Endothelial cell of umbilical vein (primary cell): Measurements from ENCODE around the gene C14orf180. TPM values are rescaled to one million over a fixed set of nuclear protein-coding genes. Genes with fewer than 3 reads are reported as not detected.

Experiments used
- BruUV-seq: library from RNA; stranded (reverse); fragments of 400-500 nt; replicated peaks from 2 replicates; lab custom pipeline; 2021; lab: Mats Ljungman, UMichigan
- CTCF ChIA-PET: fragments of 300-600, 350-600 bp; sonication (Branson Sonifier 250); formaldehyde crosslinking; loops from one replicate; lab custom pipeline; 2021; ENCODE audit warnings: antibody characterized with exemption, inconsistent platforms; lab: Charles Lee
- POLR2A ChIA-PET: fragments of 300-600, 350-600 bp; sonication (Branson Sonifier 250); formaldehyde crosslinking; loops from one replicate; lab custom pipeline; 2021; ENCODE audit warnings: antibody characterized with exemption, inconsistent platforms; lab: Charles Lee
- DNase-seq: peaks from one replicate; pipeline ENCODE4 v3.0.0-alpha.2; 2011; ENCODE audit warnings: low read depth, low spot score
- FAIRE-seq: peaks from 2 replicates; lab custom pipeline; 2011; peaks lifted over from hg19 to GRCh38; lab: Jason Lieb, UNC
- H2AFZ ChIP-seq: 2 replicates; pipeline ENCODE4 v1.6.0; 2012; ENCODE audit warnings: low read depth, low read length, control low read depth, inconsistent platforms
- H3K27ac ChIP-seq: 2 replicates; pipeline ENCODE4 v1.5.1; 2011; ENCODE audit warnings: low read depth, mild to moderate bottlenecking, control low read depth, low read length, moderate library complexity; ENCODE audit not compliant: insufficient read depth
- H3K27me3 ChIP-seq, 2 experiments: 2 replicates each; pipeline versions ENCODE4 v1.6.0 to v1.6.1; 2011; ENCODE audit warnings: low read length in 2 of 2, mixed read lengths in 1 of 2; ENCODE audit not compliant: control insufficient read depth in 2 of 2, insufficient read depth in 2 of 2
- H3K36me3 ChIP-seq, 2 experiments: 2 replicates in 1 of 2; 3 replicates in 1 of 2; pipeline ENCODE4 v1.5.1; 2011; ENCODE audit warnings: low read length in 2 of 2, mild to moderate bottlenecking in 1 of 2, moderate library complexity in 1 of 2; ENCODE audit not compliant: control insufficient read depth in 2 of 2, insufficient read depth in 2 of 2; ENCODE audit errors: extremely low read depth in 1 of 2
- H3K4me1 ChIP-seq: 3 replicates; pipeline ENCODE4 v1.5.1; 2011; ENCODE audit warnings: mild to moderate bottlenecking, low read length; ENCODE audit not compliant: control insufficient read depth, insufficient read depth; ENCODE audit errors: extremely low read depth
- H3K4me2 ChIP-seq: 2 replicates; pipeline ENCODE4 v1.6.1; 2011; ENCODE audit warnings: low read length, control low read depth, mixed read lengths; ENCODE audit not compliant: insufficient read depth
- H3K4me3 ChIP-seq, 3 experiments: fragments of 200-600 bp in 1 of 3; sonication (generic), shearing (Covaris generic) in 1 of 3; replicated peaks in 1 of 3; 2 replicates each; pipeline ENCODE4 v1.5.1; 2011 to 2016; ENCODE audit warnings: control low read depth in 3 of 3, low read length in 3 of 3, mild to moderate bottlenecking in 2 of 3, inconsistent platforms in 1 of 3, low read depth in 1 of 3, moderate library complexity in 1 of 3; ENCODE audit not compliant: insufficient read depth in 1 of 3
- H3K79me2 ChIP-seq: 2 replicates; pipeline ENCODE4 v1.6.0; 2012; ENCODE audit warnings: low read length, inconsistent platforms; ENCODE audit not compliant: control insufficient read depth, insufficient read depth
- H3K9ac ChIP-seq: replicated peaks from 2 replicates; pipeline ENCODE3; 2011; ENCODE audit warnings: low read length, control low read depth; ENCODE audit not compliant: insufficient read depth; ENCODE audit errors: extremely low read depth
- H3K9me1 ChIP-seq: replicated peaks from 3 replicates; pipeline ENCODE4 v1.6.0; 2011; ENCODE audit warnings: mild to moderate bottlenecking, low read length; ENCODE audit not compliant: control insufficient read depth, insufficient read depth; ENCODE audit errors: extremely low read depth
- H3K9me3 ChIP-seq: replicated peaks from 2 replicates; pipeline ENCODE4 v1.5.1; 2012; ENCODE audit warnings: low read length, inconsistent platforms; ENCODE audit not compliant: control insufficient read depth, insufficient read depth
- H4K20me1 ChIP-seq: replicated peaks from 2 replicates; pipeline ENCODE3; 2011; ENCODE audit warnings: mild to moderate bottlenecking, low read length; ENCODE audit not compliant: control insufficient read depth, insufficient read depth; ENCODE audit errors: extremely low read depth
- CTCF ChIP-seq, 2 donors: IDR thresholded peaks; 1 replicate in 1 of 2; 2 replicates in 1 of 2; pipeline ENCODE4 v1.5.1; 2011; ENCODE audit warnings: low read length in 2 of 2, mild to moderate bottlenecking in 2 of 2, moderate library complexity in 2 of 2, control low read depth in 1 of 2, inconsistent platforms in 1 of 2, low read depth in 1 of 2; ENCODE audit not compliant: insufficient read depth in 1 of 2; ENCODE audit errors: extremely low read depth in 1 of 2
- EZH2 ChIP-seq: IDR thresholded peaks from 2 replicates; pipeline ENCODE4 v1.6.1; 2012; ENCODE audit warnings: borderline replicate concordance, low read depth, mild to moderate bottlenecking, moderate library complexity, low read length, inconsistent platforms; ENCODE audit not compliant: severe bottlenecking
- FOS ChIP-seq: IDR thresholded peaks from 2 replicates; pipeline ENCODE4 v1.6.1; 2011; ENCODE audit warnings: mild to moderate bottlenecking, low read length, moderate library complexity, borderline replicate concordance; ENCODE audit not compliant: insufficient read depth
- GATA2 ChIP-seq: IDR thresholded peaks from 2 replicates; pipeline ENCODE4 v1.7.0; 2011; ENCODE audit warnings: low read depth, mild to moderate bottlenecking, moderate library complexity, mixed read lengths, low read length; ENCODE audit not compliant: insufficient read length, insufficient read depth
- JUN ChIP-seq: IDR thresholded peaks from 2 replicates; pipeline ENCODE4 v1.6.1; 2011; ENCODE audit warnings: borderline replicate concordance, low read depth; ENCODE audit not compliant: insufficient read length, insufficient read depth
- MAX ChIP-seq: IDR thresholded peaks from 2 replicates; pipeline ENCODE4 v1.6.1; 2011; ENCODE audit not compliant: insufficient read depth, insufficient read length
- MYC ChIP-seq: IDR thresholded peaks from one replicate; pipeline ENCODE4 v1.6.1; 2011; ENCODE audit warnings: mild to moderate bottlenecking, low read depth, low read length
- POLR2A ChIP-seq: IDR thresholded peaks from 2 replicates; pipeline ENCODE4 v1.6.1; 2012; ENCODE audit warnings: low read depth, mild to moderate bottlenecking, control low read depth, low read length
- POLR2AphosphoS5 ChIP-seq: IDR thresholded peaks from 2 replicates; pipeline ENCODE4 v1.6.1; 2012; ENCODE audit warnings: low read depth, mild to moderate bottlenecking, control low read depth, low read length, moderate library complexity; ENCODE audit not compliant: insufficient read depth
- dilution Hi-C: fragments of 300-500 bp; cut with MboI; formaldehyde crosslinking; loops from one replicate; pipeline ENCODE4 v1.15.0; 2019; ENCODE audit warnings: low sequenced_read_pairs; ENCODE audit not compliant: extremely low pct_ligation_motif_present
- intact Hi-C: fragments of 100-400 bp; cut with micrococcal nuclease; formaldehyde crosslinking; loops from one replicate; pipeline ENCODE4 v1.10.0; 2022
- polyA plus RNA-seq, 4 experiments: library from polyadenylated mRNA; depleted of rRNA in 3 of 4; stranded (reverse) in 3 of 4; unstranded in 1 of 4; fragments of >200 nt; gene quantifications; 2 replicates each; pipeline versions ENCODE4 v1.2.1 to v1.2.3, GENCODE V29; 2011 to 2012; ENCODE audit warnings: missing spikeins in 1 of 4
- total RNA-seq: library from RNA; stranded (reverse); gene quantifications from 2 replicates; pipeline ENCODE4 v1.2.3, GENCODE V29; 2021

Gene C14orf180
- total and polyA plus RNA-seq, 2 donors (not counting 3 experiments of a cell fraction or from before 2014, with no cell fraction given), result not detected

GRCh38 chr14:104577847-104578301 lies 1.7 kb upstream of the C14orf180 start:
- no peaks in the 10 kb centered on the region for H3K9me3 ChIP-seq
- no peaks in the 10 kb centered on the region for H3K27me3 ChIP-seq
- H3K4me1 ChIP-seq, result no peaks in the 10 kb centered on the region
- ChIA-PET POLR2A (no interaction called here), CTCF (no interaction called here)
- no peaks in the 10 kb centered on the region for H3K36me3 ChIP-seq
- no peak for DNase-seq
- no peak overlapping the region for H3K27ac ChIP-seq
- FAIRE-seq, result no peak
- H4K20me1 ChIP-seq, result no peaks in the 10 kb centered on the region
- dilution Hi-C loops, result no loop called here
- no peak overlapping the region for H2AFZ ChIP-seq
- H3K9ac ChIP-seq, result no peak overlapping the region
- TF ChIP-seq EZH2 (no peak), MAX (no peak), FOS (no peak), POLR2A (no peak), JUN (no peak), GATA2 (no peak), MYC (no peak), POLR2AphosphoS5 (no peak), CTCF (IDR thresholded peaks at IDR 0.05; ENCODE audit: extremely low read depth in 1 of 2, insufficient read depth in 1 of 2, low read depth in 1 of 2, low read length in 2 of 2) (no peak)
- intact Hi-C loops, result no loop called here
- no peak overlapping the region for H3K4me3 ChIP-seq
- no peak overlapping the region for H3K4me2 ChIP-seq
- no peaks in the 10 kb centered on the region for H3K79me2 ChIP-seq
- H3K9me1 ChIP-seq, result no peaks in the 10 kb centered on the region
- no TSS peak for BruUV-seq
